Measurements from ENCODE around the gene GSTM1.
"Not testable (repeated sequence)": the region's sequence is repeated elsewhere in the genome, so short reads cannot be mapped to it uniquely, and the experiment has no call there.

The GSTM1 gene

DNA sequence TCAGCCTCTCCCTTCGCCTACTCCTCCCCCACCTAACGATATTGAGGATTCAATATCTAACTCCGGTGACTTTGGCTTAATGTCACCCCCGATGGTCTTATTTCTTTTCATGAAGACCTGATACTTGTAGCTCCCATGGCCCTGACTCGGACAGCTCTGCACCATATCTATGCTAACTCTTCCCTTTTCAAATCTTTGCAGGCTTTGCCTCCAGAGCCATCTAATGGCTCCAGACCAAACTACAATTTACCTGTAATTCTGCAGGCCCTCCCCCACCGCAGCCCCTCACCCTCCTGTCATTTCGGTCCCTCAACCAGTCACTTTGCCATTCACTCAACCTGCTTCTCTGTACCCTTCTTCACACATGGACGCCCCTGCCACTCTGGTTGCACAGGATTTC is 16.6 kb downstream of the GSTM1 start:
- DNase-seq: no peak

GRCh38 chr1:109705411-109705810 is 17.8 kb downstream of the GSTM1 start:
- DNase-seq: no peak

DNA sequence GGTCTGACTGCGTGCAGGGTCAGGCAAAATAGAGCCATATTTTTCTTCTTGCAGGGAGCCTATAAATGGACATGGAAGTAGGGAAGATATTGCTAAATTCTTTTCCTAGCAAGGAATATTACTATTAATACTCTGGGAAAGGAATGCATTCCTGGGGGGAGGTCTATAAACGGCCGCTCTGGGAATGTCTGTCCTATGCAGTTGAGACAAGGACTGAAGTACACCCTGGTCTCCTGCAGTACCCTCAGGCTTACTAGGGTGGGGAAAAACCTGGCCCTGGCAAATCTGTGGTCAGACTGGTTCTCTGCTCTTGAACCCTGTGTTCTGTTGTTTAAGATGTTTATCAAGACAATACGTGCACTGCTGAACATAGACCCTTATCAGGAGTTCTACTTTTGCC is 21.3 kb downstream of the GSTM1 start:
- not testable (repeated sequence) for DNase-seq

GRCh38 chr1:109709822-109710221 is 22.2 kb downstream of the GSTM1 start:
- not testable (repeated sequence) for DNase-seq

DNA sequence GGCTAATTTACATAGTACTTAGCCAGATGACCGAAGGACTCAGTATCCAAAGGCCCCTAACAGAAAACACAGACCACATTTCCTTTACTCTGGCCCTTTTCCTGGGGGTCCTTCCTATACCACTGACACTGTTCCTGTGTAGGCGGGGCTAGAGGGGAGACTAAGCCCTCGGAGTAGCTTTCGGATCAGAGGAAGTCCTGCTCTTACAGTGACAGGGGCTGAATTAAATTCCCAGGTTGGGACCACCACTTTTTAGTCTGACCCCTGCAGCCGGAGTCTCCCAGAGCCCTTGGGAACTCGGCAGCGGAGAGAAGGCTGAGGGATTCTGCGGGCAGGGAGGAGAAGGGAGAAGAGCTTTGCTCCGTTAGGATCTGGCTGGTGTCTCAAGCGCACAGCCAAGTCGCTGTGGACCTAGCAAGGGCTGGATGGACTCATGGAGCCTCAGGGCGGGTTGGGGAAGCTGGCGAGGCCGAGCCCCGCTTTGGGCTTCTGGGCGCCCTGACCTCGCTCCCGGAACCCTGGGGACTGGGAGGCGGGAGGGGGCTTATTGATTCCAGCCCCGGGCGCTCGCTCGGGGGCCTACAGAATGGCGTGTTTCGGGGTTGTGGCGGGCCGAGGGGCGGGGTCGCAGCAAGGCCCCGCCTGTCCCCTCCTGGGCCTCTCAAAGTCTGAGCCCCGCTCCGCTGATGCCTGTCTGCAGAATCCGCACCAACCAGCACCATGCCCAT is 24.1 kb downstream of the GSTM1 start, which contains the start of gene GSTM5:
Gene GSTM5 (plus strand): TSS at position 659 of the 728 bp plus-strand sequence. CDS start 62 bp downstream, at position 721.
- not testable (repeated sequence) for DNase-seq

GRCh38 chr1:109712321-109712864 is 24.8 kb downstream of the GSTM1 start:
- no peak for DNase-seq

DNA sequence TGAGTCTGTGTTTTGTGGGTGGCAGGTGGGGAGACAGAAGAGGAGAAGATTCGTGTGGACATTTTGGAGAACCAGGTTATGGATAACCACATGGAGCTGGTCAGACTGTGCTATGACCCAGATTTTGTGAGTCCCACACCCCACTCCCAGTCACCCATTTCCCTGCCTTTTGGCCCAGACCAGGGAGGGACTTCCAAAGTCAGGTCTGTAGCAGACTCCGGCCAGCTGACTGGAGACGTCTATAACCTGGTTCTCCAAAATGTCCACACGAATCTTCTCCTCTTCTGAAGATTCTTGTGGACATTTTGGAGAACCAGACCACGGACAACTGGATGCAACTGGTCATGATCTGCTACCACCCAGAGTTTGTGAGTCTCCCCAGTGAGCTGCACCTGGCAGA is 26.0 kb downstream of the GSTM1 start:
- DNase-seq: no peak

- no peak for DNase-seq
These were observed 27.2 kb downstream of the GSTM1 start for GRCh38 chr1:109714661-109715372.

DNA sequence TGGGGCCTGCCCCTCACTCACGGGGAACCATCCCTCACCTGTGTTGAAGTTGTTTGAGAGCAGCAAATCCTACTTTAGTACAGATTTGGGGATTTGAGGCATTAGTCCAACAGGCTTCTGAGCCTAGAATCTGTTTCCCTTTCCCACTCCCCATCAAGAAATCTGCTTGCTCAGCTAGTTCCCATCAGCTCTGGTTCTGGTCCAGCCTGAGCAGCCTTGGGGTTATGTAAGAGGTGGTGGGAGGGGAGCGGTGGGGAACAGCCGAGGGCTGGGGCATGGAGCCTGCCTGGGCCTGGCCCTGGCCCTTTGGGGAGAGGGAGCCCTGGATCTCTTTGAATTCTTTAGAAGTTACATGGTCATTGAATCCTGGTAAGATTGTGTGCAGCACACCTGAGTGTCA is 28.5 kb downstream of the GSTM1 start:
- no peak for DNase-seq

- no peak for DNase-seq
These were observed 29.0 kb downstream of the GSTM1 start for GRCh38 chr1:109716570-109717090.

- no peak for DNase-seq
These were observed 30.1 kb downstream of the GSTM1 start for GRCh38 chr1:109717729-109718128.

GRCh38 chr1:109718495-109718894 is 30.9 kb downstream of the GSTM1 start:
- DNase-seq: no peak

- DNase-seq: no peak
These were observed 31.8 kb downstream of the GSTM1 start for GRCh38 chr1:109719337-109719837.

GRCh38 chr1:109721042-109721441 is 33.4 kb downstream of the GSTM1 start:
- DNase-seq: no peak

GRCh38 chr1:109721971-109722370 is 34.4 kb downstream of the GSTM1 start:
- no peak for DNase-seq

GRCh38 chr1:109722908-109723691 is 35.5 kb downstream of the GSTM1 start:
- no peak for DNase-seq

DNA sequence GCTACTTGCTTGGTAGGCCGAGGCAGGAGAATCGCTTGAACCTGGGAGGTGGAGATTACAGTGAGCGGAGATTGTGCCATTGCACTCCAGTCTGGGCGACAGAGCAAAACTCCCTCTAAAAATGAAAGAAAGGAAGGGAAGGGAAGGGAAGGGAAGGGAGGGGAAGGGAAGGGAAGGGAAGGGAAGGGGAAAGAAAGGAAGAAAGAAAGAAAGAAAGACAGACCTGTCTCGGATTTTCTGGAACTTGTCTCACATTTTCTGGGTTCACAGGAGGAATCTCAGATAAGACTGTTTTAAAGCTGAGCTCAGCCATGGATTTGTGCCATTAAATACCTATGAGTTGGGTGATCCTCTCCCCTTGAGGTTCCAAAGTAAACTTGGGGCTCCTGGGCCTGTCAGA is 37.3 kb downstream of the GSTM1 start:
- no peak for DNase-seq

- no peak for DNase-seq
These were observed 37.9 kb downstream of the GSTM1 start for GRCh38 chr1:109725510-109725909.

GRCh38 chr1:109726007-109726406 is 38.4 kb downstream of the GSTM1 start:
- DNase-seq: no peak

GRCh38 chr1:109726728-109727373 is 39.2 kb downstream of the GSTM1 start:
- no peak for DNase-seq

DNA sequence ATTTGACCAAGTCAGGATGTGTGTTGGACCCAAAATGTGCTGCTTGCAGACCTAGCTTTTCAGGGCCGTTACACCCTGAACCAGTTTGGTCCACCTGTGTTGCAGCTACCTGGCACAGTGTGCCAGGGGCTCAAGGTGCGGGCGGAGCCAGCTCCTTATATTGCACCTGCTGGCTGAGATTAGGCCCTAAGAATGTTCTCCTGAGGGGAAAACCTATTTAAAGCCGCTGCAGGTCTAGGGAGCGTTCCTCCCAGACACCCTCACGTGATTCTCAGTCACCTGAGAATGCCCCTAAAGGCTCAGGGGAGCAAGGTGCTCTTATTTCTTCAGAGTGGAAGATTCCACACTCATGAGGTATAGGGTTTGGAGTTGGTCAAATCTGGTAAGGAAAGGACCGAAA is 41.3 kb downstream of the GSTM1 start:
- no peak for DNase-seq

- DNase-seq: no peak
These were observed 43.0 kb downstream of the GSTM1 start for GRCh38 chr1:109730666-109731065.
